ENCODE results near the gene STAT3.
"Not testable (repeated sequence)": the region's sequence is repeated elsewhere in the genome, so short reads cannot be mapped to it uniquely, and the experiment has no call there.

Gene STAT3

DNA sequence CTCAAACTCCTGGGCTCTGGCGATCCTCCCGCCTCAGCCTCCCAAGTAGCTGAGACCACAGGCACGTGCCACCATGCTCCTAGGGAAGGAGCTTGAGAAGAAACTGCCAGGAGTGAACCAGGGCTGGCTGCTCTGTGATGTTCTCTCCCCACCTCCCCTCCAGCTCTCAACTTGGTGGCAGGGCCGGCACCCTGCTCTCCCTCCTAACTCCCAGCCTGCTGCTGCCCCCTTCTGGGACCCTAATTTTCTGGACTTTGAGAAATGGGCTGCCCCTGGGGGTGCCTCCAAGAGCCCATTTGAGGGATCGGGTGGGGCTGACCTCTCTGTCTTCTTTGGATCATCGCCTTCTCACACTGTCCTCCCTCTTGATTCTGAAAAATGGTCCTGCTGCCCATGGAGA is 14.9 kb upstream of the STAT3 start:
- DNase-seq (ENCODE audit: low read depth): peak; percentile 72
- TF ChIP-seq, protein P1, sequence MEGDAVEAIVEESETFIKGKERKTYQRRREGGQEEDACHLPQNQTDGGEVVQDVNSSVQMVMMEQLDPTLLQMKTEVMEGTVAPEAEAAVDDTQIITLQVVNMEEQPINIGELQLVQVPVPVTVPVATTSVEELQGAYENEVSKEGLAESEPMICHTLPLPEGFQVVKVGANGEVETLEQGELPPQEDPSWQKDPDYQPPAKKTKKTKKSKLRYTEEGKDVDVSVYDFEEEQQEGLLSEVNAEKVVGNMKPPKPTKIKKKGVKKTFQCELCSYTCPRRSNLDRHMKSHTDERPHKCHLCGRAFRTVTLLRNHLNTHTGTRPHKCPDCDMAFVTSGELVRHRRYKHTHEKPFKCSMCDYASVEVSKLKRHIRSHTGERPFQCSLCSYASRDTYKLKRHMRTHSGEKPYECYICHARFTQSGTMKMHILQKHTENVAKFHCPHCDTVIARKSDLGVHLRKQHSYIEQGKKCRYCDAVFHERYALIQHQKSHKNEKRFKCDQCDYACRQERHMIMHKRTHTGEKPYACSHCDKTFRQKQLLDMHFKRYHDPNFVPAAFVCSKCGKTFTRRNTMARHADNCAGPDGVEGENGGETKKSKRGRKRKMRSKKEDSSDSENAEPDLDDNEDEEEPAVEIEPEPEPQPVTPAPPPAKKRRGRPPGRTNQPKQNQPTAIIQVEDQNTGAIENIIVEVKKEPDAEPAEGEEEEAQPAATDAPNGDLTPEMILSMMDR (IDR thresholded peaks at IDR 0.05; ENCODE audit: insufficient read depth, low read depth, low read length, missing control alignments): peak; percentile 51

DNA sequence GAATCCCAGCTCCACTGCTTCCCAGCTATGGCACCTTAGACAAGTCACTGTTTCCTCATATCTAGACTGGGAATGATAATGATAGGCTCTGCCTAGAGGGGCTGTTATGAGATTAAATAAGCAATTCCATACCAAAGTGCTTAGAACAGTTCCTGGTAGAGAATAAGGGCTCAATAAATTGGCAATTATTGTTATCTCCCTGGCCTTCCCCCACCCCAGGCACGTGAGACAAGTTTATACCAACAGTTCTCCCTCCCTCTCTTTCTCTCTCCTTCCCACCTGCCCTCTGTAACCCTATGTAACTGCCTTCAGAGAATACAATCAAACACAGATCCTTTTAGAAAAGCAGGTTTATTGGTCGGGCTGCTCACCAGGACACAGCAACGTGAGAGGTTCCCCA is 13.9 kb upstream of the STAT3 start:
- TF ChIP-seq, protein P1 (IDR thresholded peaks at IDR 0.05; ENCODE audit: insufficient read depth, low read depth, low read length, missing control alignments): no peak
- no peak overlapping the region for H3K4me3 ChIP-seq (ENCODE audit: low read depth, low read length)
- no peak for DNase-seq (ENCODE audit: low read depth)

More for the DNA sequence above, 14.9 kb upstream of the STAT3 start:
- no peak overlapping the region for H3K4me3 ChIP-seq (ENCODE audit: low read depth, low read length)

DNA sequence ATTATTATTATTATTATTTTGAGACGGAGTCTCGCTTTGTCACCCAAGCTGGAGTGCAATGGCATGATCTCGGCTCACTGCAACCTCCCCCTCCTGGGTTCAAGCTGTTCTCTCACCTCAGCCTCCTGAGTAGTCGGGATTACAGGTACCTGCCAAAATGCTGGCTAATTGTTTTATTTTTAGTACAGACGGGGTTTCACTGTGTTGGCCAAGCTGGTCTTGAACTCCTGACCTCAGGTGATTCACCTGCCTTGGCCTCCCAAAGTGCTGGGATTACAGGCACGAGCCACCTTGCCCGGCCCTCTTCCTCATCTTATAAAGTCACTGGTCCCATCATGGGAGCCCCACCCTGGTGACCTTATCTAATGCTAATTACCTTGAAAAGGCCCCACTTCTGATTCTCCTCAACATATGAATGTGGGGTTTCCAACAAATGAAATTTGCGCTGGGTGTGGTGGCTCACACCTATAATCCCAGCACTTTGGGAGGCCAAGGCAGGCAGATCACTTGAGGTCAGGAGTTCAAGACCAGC is 12.7 kb upstream of the STAT3 start:
- not testable (repeated sequence) for DNase-seq (ENCODE audit: low read depth); H3K4me3 ChIP-seq (ENCODE audit: low read depth, low read length)

DNA sequence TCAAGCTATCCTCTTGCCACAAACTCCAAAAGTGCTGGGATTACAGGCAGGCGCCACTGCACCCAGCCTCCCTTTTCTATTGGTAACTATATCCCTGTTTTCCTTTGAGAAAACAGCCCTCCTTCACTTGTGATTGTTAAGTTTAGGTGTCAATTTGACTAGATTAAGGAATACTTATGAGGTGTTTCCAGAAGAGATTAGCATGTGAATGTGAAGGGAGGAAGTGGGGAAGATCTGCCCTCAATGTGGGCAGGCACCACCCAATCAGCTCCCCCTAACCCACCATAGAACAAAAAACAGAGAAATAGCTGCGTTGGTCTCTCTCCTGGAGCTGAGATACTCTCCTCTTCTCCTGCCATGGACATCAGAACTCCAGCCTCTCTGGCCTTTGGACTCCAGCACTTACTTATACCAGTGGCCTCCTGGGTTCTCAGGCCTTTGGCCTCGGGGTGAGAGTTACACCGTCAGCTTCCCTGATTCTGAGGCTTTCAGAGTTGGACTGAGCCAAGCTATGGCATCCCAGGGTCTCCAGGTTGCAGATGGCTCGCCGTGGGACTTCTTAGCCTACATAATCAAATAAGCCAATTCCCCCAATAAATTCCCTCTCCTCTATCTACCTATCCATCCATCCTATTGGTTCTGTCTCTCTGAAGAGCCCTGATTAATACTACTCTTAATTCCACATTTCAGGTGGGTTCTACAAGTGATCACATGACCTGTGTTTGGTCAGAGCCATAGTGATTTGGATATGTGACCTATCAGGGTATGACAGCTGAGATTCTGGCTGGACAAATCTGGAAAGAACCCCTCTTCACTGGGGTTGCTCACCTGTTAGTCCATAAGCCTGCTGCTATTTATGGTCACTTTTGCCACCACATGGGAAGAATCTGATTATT is 12.0 kb upstream of the STAT3 start:
- TF ChIP-seq, protein P1 (IDR thresholded peaks at IDR 0.05; ENCODE audit: insufficient read depth, low read depth, low read length, missing control alignments): no peak
- DNase-seq (ENCODE audit: low read depth): no peak
- H3K4me3 ChIP-seq (ENCODE audit: low read depth, low read length): no peak overlapping the region

DNA sequence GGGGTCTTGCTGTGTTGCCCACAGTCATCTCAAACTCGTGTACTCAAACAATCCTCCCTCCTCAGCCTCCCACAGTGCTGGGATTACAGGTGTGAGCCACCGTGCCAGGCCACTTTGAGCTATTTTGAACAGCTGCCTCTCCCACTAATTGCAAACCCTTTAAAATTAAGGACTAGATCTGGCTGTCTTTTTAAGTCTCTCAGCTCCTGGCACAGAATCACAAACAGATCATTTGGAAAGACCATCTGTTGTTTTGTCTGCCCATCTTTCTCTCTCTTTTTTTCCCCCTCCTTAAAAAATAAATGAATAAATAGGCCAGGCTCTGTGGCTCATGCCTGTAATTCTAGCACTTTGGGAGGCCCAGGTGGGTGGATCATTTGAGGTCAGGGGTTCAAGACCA is 10.9 kb upstream of the STAT3 start:
- DNase-seq (ENCODE audit: low read depth): no peak

DNA sequence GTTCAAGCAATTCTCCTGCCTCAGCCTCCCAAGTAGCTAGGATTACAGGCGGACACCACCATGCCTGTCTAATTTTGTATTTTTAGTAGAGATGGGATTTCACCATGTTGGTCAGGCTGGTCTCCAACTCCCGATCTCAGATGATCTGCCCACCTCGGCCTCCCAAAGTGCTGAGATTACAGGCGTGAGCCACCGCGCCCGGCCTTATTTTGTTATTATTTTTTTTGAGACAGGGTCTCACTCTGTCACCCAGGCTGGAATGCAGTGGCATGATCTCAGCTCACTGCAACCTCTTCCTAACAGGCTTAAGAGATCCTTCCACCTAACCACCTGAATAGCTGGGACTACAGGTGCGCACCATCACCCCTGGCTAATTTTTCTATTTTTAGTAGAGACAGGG is 7.4 kb upstream of the STAT3 start:
- not testable (repeated sequence) for H3K4me3 ChIP-seq (ENCODE audit: low read depth, low read length); DNase-seq (ENCODE audit: low read depth)

More for the DNA sequence above, 10.9 kb upstream of the STAT3 start:
- H3K4me3 ChIP-seq (ENCODE audit: low read depth, low read length): no peak overlapping the region
- TF ChIP-seq, protein P1 (IDR thresholded peaks at IDR 0.05; ENCODE audit: insufficient read depth, low read depth, low read length, missing control alignments): no peak

DNA sequence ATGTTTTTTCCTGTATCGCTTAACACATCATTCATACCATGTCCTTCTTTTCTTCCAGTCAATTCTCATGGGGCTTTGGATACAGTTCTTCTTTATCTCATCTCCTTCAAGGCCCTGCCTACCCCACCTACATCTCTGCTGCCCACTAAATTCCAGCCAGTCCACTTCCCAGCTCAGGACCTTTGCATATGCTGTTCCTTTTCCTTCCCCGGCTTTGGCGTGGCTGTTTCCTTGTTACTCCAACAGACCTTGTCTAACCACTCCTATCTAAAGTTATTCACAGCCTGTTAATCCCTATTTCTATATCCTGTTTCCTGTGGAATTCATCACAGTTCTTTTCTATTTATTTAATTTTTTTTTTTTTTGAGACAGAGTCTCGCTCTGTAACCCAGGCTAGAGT is 6.6 kb upstream of the STAT3 start:
- TF ChIP-seq, protein P1 (IDR thresholded peaks at IDR 0.05; ENCODE audit: insufficient read depth, low read depth, low read length, missing control alignments): no peak
- no peak overlapping the region for H3K4me3 ChIP-seq (ENCODE audit: low read depth, low read length)
- DNase-seq (ENCODE audit: low read depth): no peak
